ENCODE data around the gene PTCH1. TPM values are rescaled to one million over a fixed set of nuclear protein-coding genes. Genes with fewer than 3 reads are reported as not detected.

PTCH1 gene
- total and polyA plus RNA-seq, 2 donors (not counting 1 experiment from before 2014, with no cell fraction given): 3.3 to 20.1 TPM

DNA sequence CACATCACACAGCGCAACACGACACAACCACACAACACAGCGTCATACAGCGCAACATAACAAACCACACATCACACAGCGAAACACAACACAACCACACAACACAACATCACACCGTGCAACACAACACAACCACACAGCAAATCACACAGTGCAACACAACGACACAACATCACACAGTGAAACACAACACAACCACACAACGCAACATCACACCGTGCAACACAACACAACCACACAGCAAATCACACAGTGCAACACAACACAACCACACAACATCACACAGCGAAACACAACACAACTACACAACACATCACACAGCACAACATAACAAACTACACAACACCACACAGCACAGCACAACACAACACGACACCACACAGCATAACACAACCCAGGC lies 40.4 kb upstream of the PTCH1 start:
- H3K9me3 ChIP-seq (ENCODE audit: control insufficient read depth, insufficient read depth, low read depth, low read length): no peaks in the 10 kb centered on the region
- H3K27me3 ChIP-seq (ENCODE audit: control insufficient read depth, insufficient read depth, low read length): no peaks in the 10 kb centered on the region
- no peak overlapping the region for H3K27ac ChIP-seq (ENCODE audit: insufficient read depth, low read length)
- no peak overlapping the region for H2AFZ ChIP-seq (ENCODE audit: low read length)
- no peak overlapping the region for H3K4me2 ChIP-seq (ENCODE audit: extremely low read depth, insufficient read depth, low read length)
- no peak for TF ChIP-seq EZH2 (IDR thresholded peaks at IDR 0.05; ENCODE audit: low read length, missing control alignments)
- TF ChIP-seq, protein P1, sequence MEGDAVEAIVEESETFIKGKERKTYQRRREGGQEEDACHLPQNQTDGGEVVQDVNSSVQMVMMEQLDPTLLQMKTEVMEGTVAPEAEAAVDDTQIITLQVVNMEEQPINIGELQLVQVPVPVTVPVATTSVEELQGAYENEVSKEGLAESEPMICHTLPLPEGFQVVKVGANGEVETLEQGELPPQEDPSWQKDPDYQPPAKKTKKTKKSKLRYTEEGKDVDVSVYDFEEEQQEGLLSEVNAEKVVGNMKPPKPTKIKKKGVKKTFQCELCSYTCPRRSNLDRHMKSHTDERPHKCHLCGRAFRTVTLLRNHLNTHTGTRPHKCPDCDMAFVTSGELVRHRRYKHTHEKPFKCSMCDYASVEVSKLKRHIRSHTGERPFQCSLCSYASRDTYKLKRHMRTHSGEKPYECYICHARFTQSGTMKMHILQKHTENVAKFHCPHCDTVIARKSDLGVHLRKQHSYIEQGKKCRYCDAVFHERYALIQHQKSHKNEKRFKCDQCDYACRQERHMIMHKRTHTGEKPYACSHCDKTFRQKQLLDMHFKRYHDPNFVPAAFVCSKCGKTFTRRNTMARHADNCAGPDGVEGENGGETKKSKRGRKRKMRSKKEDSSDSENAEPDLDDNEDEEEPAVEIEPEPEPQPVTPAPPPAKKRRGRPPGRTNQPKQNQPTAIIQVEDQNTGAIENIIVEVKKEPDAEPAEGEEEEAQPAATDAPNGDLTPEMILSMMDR (conservative IDR thresholded peaks at IDR 0.05 in 1 of 2, IDR thresholded peaks at IDR 0.05 in 1 of 2; ENCODE audit: low read depth in 1 of 2, low read length in 2 of 2): no peak
- no peak overlapping the region for H3K4me3 ChIP-seq (replicated peaks in 1 of 4; ENCODE audit: control extremely low read depth in 1 of 4, insufficient read depth in 1 of 4, low read depth in 3 of 4, low read length in 4 of 4)
- no peaks in the 10 kb centered on the region for H3K4me1 ChIP-seq (ENCODE audit: control insufficient read depth, extremely low read depth, insufficient read depth, low read length)
- H3K36me3 ChIP-seq (ENCODE audit: control insufficient read depth, insufficient read depth, low read length): no peaks in the 10 kb centered on the region
- H3K9ac ChIP-seq (ENCODE audit: insufficient read depth, low read length): no peak overlapping the region
- DNase-seq (ENCODE audit: low read depth in 2 of 2): no peak
- no peaks in the 10 kb centered on the region for H3K79me2 ChIP-seq (ENCODE audit: control insufficient read depth, insufficient read depth, low read length)
- H4K20me1 ChIP-seq (ENCODE audit: control insufficient read depth, extremely low read depth, insufficient read depth, low read length): no peaks in the 10 kb centered on the region

- H3K36me3 ChIP-seq (ENCODE audit: control insufficient read depth, insufficient read depth, low read length): no peaks in the 10 kb centered on the region
- H3K79me2 ChIP-seq (ENCODE audit: control insufficient read depth, insufficient read depth, low read length): no peaks in the 10 kb centered on the region
- H3K27ac ChIP-seq (ENCODE audit: insufficient read depth, low read length): no peak overlapping the region
- no peak for TF ChIP-seq EZH2 (IDR thresholded peaks at IDR 0.05; ENCODE audit: low read length, missing control alignments)
- TF ChIP-seq, protein P1 (conservative IDR thresholded peaks at IDR 0.05 in 1 of 2, IDR thresholded peaks at IDR 0.05 in 1 of 2; ENCODE audit: low read depth in 1 of 2, low read length in 2 of 2): no peak
- H3K4me3 ChIP-seq (replicated peaks in 1 of 4; ENCODE audit: control extremely low read depth in 1 of 4, insufficient read depth in 1 of 4, low read depth in 3 of 4, low read length in 4 of 4): no peak overlapping the region
- DNase-seq (ENCODE audit: low read depth in 2 of 2): no peak
- no peak overlapping the region for H3K4me2 ChIP-seq (ENCODE audit: extremely low read depth, insufficient read depth, low read length)
- no peaks in the 10 kb centered on the region for H3K9me3 ChIP-seq (ENCODE audit: control insufficient read depth, insufficient read depth, low read depth, low read length)
- no peak overlapping the region for H2AFZ ChIP-seq (ENCODE audit: low read length)
- H3K4me1 ChIP-seq (ENCODE audit: control insufficient read depth, extremely low read depth, insufficient read depth, low read length): no peaks in the 10 kb centered on the region
- H3K27me3 ChIP-seq (ENCODE audit: control insufficient read depth, insufficient read depth, low read length): no peaks in the 10 kb centered on the region
- no peaks in the 10 kb centered on the region for H4K20me1 ChIP-seq (ENCODE audit: control insufficient read depth, extremely low read depth, insufficient read depth, low read length)
- no peak overlapping the region for H3K9ac ChIP-seq (ENCODE audit: insufficient read depth, low read length)
These were observed 39.8 kb upstream of the PTCH1 start for GRCh38 chr9:95556521-95556920.

DNA sequence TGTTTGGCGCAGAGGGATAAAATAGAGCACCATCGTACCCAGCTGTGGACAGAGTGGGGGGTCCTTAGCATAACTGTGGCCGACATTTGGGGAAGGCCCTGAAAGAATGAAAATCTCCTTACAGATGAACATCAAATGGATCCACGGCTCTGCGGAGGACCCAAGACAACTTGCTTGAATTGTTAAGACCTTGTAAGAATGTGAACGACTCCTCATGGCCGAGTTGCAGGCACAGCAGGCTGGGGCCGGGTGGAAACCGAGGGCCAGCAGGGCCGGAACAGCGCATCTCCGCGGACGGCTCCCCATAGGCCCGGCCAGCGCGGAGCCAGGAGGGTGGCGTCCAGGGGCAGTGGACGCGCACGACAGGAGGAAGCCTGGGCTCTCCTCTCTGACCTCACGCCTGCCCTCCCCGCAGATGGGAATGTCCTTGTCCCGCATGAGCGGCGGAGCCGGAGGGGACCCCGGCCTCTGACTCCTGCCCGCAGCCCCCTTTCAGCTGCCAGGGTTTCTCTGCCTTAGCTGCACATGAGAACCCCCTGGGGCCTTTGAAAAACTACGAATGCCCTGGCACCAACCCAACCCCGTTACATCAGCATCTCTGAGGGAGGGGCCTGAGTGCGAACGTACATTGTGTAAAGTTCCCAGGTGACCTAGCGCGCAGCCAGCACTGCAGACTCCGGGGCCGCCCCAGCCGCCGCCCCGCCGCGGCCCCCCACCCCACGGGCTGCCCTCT lies 36.2 kb upstream of the PTCH1 start:
- H3K4me2 ChIP-seq (ENCODE audit: extremely low read depth, insufficient read depth, low read length): no peak overlapping the region
- no peak for DNase-seq (ENCODE audit: low read depth in 2 of 2)
- no peaks in the 10 kb centered on the region for H3K27me3 ChIP-seq (ENCODE audit: control insufficient read depth, insufficient read depth, low read length)

More for the DNA sequence above, 36.2 kb upstream of the PTCH1 start:
- Histone ChIP-seq H3K79me2 (ENCODE audit: control insufficient read depth, insufficient read depth, low read length) (no peaks in the 10 kb centered on the region), H3K27ac (ENCODE audit: insufficient read depth, low read length) (no peak overlapping the region), H3K4me3 (replicated peaks in 1 of 4; ENCODE audit: control extremely low read depth in 1 of 4, insufficient read depth in 1 of 4, low read depth in 3 of 4, low read length in 4 of 4) (no peak overlapping the region), H3K9ac (ENCODE audit: insufficient read depth, low read length) (no peak overlapping the region), H2AFZ (ENCODE audit: low read length) (no peak overlapping the region), H3K9me3 (ENCODE audit: control insufficient read depth, insufficient read depth, low read depth, low read length) (no peaks in the 10 kb centered on the region), H3K4me1 (ENCODE audit: control insufficient read depth, extremely low read depth, insufficient read depth, low read length) (no peaks in the 10 kb centered on the region), H4K20me1 (ENCODE audit: control insufficient read depth, extremely low read depth, insufficient read depth, low read length) (no peaks in the 10 kb centered on the region), H3K36me3 (ENCODE audit: control insufficient read depth, insufficient read depth, low read length) (no peaks in the 10 kb centered on the region)
- TF ChIP-seq, protein P1 (conservative IDR thresholded peaks at IDR 0.05 in 1 of 2, IDR thresholded peaks at IDR 0.05 in 1 of 2; ENCODE audit: low read depth in 1 of 2, low read length in 2 of 2): no peak
- TF ChIP-seq EZH2 (IDR thresholded peaks at IDR 0.05; ENCODE audit: low read length, missing control alignments): no peak

Data from fibroblast of lung (primary cell).